Neutrophil (primary cell): ENCODE data around the gene PRXL2B.

Experiments used
- H3K27ac ChIP-seq: fragments of 200-600 bp; sonication (generic); 2 replicates; pipeline ENCODE4 v1.5.1; 2016; ENCODE audit warnings: mild to moderate bottlenecking, moderate library complexity
- H3K27me3 ChIP-seq: fragments of 200-600 bp; sonication (generic); 2 replicates; pipeline ENCODE4 v1.6.0; 2016; ENCODE audit warnings: mild to moderate bottlenecking
- H3K36me3 ChIP-seq: fragments of 200-600 bp; sonication (generic); 2 replicates; pipeline ENCODE4 v1.5.1; 2017
- H3K4me1 ChIP-seq, 2 experiments: fragments of 200-600 bp in 1 of 2; sonication (generic) in 1 of 2; 1 replicate in 1 of 2; 2 replicates in 1 of 2; pipeline versions ENCODE4 v1.5.1 to v1.6.1; 2013 to 2016; ENCODE audit warnings: low read depth in 1 of 2, low read length in 1 of 2, mild to moderate bottlenecking in 1 of 2, moderate library complexity in 1 of 2; ENCODE audit not compliant: control insufficient read depth in 1 of 2, insufficient read depth in 1 of 2
- H3K4me3 ChIP-seq, 2 experiments: fragments of 200-600 bp in 1 of 2; sonication (generic) in 1 of 2; 1 replicate in 1 of 2; 2 replicates in 1 of 2; pipeline ENCODE4 v1.5.1; 2013 to 2016; ENCODE audit warnings: low read depth in 1 of 2, low read length in 1 of 2, mild to moderate bottlenecking in 1 of 2, moderate library complexity in 1 of 2
- H3K9me3 ChIP-seq: fragments of 200-600 bp; sonication (generic); 2 replicates; pipeline ENCODE4 v1.5.1; 2016
- CTCF ChIP-seq: fragments of 200-600 bp; sonication (generic); IDR thresholded peaks from 2 replicates; pipeline ENCODE4 v1.5.1; 2016; ENCODE audit warnings: antibody characterized with exemption

The PRXL2B gene

GRCh38 chr1:2637442-2638145 is 51.0 kb downstream of the PRXL2B start:
- H3K4me3 ChIP-seq = no peak overlapping the region
- H3K27me3 ChIP-seq = peaks cover 9% of the 10 kb centered on the region
- no peak for TF ChIP-seq CTCF
- H3K4me1 ChIP-seq = peaks cover 7 to 8% of the 10 kb centered on the region in 2 experiments
- H3K9me3 ChIP-seq = peaks cover 13% of the 10 kb centered on the region
- no peak overlapping the region for H3K27ac ChIP-seq
- no peaks in the 10 kb centered on the region for H3K36me3 ChIP-seq

- Histone ChIP-seq H3K27ac (no peak overlapping the region), H3K36me3 (no peaks in the 10 kb centered on the region), H3K27me3 (peaks cover 13% of the 10 kb centered on the region), H3K4me3 (no peak overlapping the region), H3K4me1 (peaks cover 7 to 13% of the 10 kb centered on the region in 2 experiments), H3K9me3 (peaks cover 13% of the 10 kb centered on the region)
- TF ChIP-seq CTCF = no peak
These were observed 52.0 kb downstream of the PRXL2B start for GRCh38 chr1:2638466-2639115.

- H3K4me3 ChIP-seq = no peak overlapping the region
- no peaks in the 10 kb centered on the region for H3K36me3 ChIP-seq
- H3K27me3 ChIP-seq = peaks cover 19% of the 10 kb centered on the region
- peaks cover 13% of the 10 kb centered on the region for H3K9me3 ChIP-seq
- TF ChIP-seq CTCF = no peak
- peaks cover 7 to 15% of the 10 kb centered on the region in 2 experiments for H3K4me1 ChIP-seq
- no peak overlapping the region for H3K27ac ChIP-seq
These were observed 52.6 kb downstream of the PRXL2B start for GRCh38 chr1:2639203-2639602.

GRCh38 chr1:2639607-2640521 is 53.3 kb downstream of the PRXL2B start:
- H3K27ac ChIP-seq = no peak overlapping the region
- peaks cover 7 to 15% of the 10 kb centered on the region in 2 experiments for H3K4me1 ChIP-seq
- H3K36me3 ChIP-seq = no peaks in the 10 kb centered on the region

More at GRCh38 chr1:2639607-2640521, 53.3 kb downstream of the PRXL2B start:
- no peak overlapping the region for H3K4me3 ChIP-seq
- no peak for TF ChIP-seq CTCF
- H3K9me3 ChIP-seq = peaks cover 13% of the 10 kb centered on the region
- peaks cover 25% of the 10 kb centered on the region for H3K27me3 ChIP-seq
